Left ventricle myocardium inferior (tissue), 1 donor: ENCODE measurements around the gene TOMT. TPM values are rescaled to one million over a fixed set of nuclear protein-coding genes. Genes with fewer than 3 reads are reported as not detected.

Source experiments
- DNase-seq: peaks from one replicate; pipeline ENCODE4 v3.0.0-alpha.2; 2020
- H3K27ac ChIP-seq: fragments of 200-600 bp; replicated peaks from 2 replicates; pipeline ENCODE4 v1.8.0; 2021
- H3K27me3 ChIP-seq: fragments of 200-600 bp; 2 replicates; pipeline ENCODE4 v1.8.0; 2021; ENCODE audit warnings: low read depth
- H3K36me3 ChIP-seq: fragments of 200-600 bp; 2 replicates; pipeline ENCODE4 v1.8.0; 2021
- H3K4me1 ChIP-seq: fragments of 200-600 bp; 2 replicates; pipeline ENCODE4 v1.8.0; 2021
- H3K4me3 ChIP-seq: fragments of 200-600 bp; 2 replicates; pipeline ENCODE4 v1.8.0; 2021; ENCODE audit warnings: mild to moderate bottlenecking, moderate library complexity
- H3K9me3 ChIP-seq: fragments of 200-600 bp; replicated peaks from 2 replicates; pipeline ENCODE4 v1.8.0; 2021
- intact Hi-C: fragments of 100-400 bp; cut with micrococcal nuclease; formaldehyde crosslinking; loops from one replicate; pipeline ENCODE4 v1.11.0; 2022
- long read RNA-seq: library from polyadenylated mRNA; unstranded; transcript quantifications from one replicate; pipeline ENCODE4 v2.0.0, GENCODE V29; 2021
- total RNA-seq: library from RNA; stranded (reverse); fragmentation: NEBNext Ultra II Directional; extraction: Animal tissue kit (Norgen Biotek cat#: 25700); gene quantifications from one replicate; pipeline ENCODE4 v1.2.1, GENCODE V29; 2021
- TF ChIP-seq, protein P1 (sequence below): fragments of 200-600 bp; IDR thresholded peaks from 2 replicates; pipeline ENCODE4 v1.8.0; 2021; ENCODE audit warnings: antibody characterized with exemption, mild to moderate bottlenecking, borderline replicate concordance
- donor health status: DM: no; HTN: yes; CAD: no; lungs with severe emphysema.

The TOMT gene, protein sequence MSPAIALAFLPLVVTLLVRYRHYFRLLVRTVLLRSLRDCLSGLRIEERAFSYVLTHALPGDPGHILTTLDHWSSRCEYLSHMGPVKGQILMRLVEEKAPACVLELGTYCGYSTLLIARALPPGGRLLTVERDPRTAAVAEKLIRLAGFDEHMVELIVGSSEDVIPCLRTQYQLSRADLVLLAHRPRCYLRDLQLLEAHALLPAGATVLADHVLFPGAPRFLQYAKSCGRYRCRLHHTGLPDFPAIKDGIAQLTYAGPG
- total RNA-seq, result not detected
- long read RNA-seq, result 0 reads

DNA sequence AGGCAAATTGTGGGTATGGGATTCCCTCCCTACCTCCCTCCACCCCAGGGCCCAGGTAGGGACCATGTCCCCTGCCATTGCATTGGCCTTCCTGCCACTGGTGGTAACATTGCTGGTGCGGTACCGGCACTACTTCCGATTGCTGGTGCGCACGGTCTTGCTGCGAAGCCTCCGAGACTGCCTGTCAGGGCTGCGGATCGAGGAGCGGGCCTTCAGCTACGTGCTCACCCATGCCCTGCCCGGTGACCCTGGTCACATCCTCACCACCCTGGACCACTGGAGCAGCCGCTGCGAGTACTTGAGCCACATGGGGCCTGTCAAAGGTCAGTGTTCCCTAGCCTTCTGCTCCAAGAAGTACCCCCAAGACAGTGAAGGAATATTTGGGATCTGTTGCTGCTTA is at the start of gene TOMT:
TOMT (plus strand) TSS at position 37 of the 400 bp plus-strand sequence; CDS start at position 65, 28 bp downstream.
- Histone ChIP-seq H3K36me3 (peaks cover 8% of the 10 kb centered on the region), H3K27ac (no peak within 1 kb of the TSS), H3K27me3 (no peaks in the 10 kb centered on the region), H3K4me3 (no peak within 1 kb of the TSS), H3K4me1 (peaks cover 29% of the 10 kb centered on the region), H3K9me3 (no peaks in the 10 kb centered on the region)
- intact Hi-C loops, result no loop called here
- no peak for DNase-seq
- TF ChIP-seq, protein P1, sequence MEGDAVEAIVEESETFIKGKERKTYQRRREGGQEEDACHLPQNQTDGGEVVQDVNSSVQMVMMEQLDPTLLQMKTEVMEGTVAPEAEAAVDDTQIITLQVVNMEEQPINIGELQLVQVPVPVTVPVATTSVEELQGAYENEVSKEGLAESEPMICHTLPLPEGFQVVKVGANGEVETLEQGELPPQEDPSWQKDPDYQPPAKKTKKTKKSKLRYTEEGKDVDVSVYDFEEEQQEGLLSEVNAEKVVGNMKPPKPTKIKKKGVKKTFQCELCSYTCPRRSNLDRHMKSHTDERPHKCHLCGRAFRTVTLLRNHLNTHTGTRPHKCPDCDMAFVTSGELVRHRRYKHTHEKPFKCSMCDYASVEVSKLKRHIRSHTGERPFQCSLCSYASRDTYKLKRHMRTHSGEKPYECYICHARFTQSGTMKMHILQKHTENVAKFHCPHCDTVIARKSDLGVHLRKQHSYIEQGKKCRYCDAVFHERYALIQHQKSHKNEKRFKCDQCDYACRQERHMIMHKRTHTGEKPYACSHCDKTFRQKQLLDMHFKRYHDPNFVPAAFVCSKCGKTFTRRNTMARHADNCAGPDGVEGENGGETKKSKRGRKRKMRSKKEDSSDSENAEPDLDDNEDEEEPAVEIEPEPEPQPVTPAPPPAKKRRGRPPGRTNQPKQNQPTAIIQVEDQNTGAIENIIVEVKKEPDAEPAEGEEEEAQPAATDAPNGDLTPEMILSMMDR, result no peak

DNA sequence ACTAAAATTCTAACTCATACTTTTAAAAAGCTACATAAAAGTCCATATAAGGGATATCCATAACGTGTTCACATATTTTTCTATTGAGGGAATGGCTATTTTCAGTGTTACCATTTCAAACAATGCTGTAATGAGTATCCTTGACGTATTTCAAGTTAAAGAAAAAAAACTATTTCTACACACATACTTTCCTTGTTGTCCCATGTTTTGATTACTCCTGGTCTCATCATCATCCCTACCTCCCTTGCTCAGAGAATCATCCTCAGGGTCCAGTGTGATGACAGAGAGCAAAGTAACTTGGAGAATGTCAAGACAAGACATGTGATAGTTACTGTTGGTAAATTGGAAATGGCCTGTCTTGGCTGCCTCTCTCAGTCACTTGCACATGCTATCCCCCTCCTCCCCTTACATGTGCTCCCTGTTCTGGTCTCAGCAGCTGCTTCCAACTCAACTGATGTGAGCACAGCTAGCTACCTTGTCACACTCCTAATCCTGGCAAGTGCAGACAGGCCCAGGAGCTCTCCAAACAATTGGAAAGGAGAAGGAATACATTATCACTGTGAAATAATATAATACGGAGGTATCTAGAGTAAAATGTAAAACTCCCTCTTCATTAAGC is 47.2 kb upstream of the TOMT start:
- Histone ChIP-seq H3K27me3 (no peaks in the 10 kb centered on the region), H3K4me1 (peaks cover 10% of the 10 kb centered on the region), H3K27ac (no peak overlapping the region), H3K4me3 (no peak overlapping the region), H3K9me3 (no peaks in the 10 kb centered on the region), H3K36me3 (no peaks in the 10 kb centered on the region)
- TF ChIP-seq, protein P1, result no peak
- intact Hi-C loops, result no loop called here
- DNase-seq, result no peak

DNA sequence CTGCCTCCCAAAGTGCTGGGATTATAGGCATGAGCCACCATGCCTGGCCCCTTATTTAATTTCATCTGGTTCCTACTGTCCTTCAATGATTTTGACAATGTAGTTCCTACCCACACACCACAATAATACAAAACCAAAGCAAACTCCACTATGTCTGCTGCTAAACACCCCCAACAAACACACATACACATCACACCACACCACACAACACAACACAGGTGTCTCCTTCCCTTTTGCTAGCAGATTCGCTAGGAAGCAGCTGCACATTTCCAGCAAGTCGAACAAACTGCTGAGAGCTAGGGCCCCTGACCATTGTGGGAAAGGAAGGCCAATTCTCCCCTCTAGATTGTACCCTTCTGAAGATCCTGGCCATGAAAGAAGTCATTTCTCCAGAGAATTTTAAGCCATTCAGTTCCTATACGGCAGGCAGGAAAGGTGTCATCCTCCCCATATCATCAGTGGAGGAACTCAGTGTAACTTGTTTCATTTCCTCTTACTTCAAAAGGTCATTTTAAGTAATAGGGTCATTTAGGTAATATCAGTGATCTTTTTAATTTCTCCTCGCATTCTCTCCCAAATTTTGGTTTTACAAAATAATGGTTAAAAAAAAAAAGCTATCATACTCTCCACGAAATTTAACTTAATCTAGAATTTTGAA is 43.9 kb upstream of the TOMT start:
- H3K27ac ChIP-seq, result no peak overlapping the region
- DNase-seq, result no peak
- peaks cover 16% of the 10 kb centered on the region for H3K4me1 ChIP-seq
- no peaks in the 10 kb centered on the region for H3K27me3 ChIP-seq
- H3K9me3 ChIP-seq, result no peaks in the 10 kb centered on the region
- no peaks in the 10 kb centered on the region for H3K36me3 ChIP-seq
- no peak overlapping the region for H3K4me3 ChIP-seq
- TF ChIP-seq, protein P1, result no peak
- intact Hi-C loops, result no loop called here

DNA sequence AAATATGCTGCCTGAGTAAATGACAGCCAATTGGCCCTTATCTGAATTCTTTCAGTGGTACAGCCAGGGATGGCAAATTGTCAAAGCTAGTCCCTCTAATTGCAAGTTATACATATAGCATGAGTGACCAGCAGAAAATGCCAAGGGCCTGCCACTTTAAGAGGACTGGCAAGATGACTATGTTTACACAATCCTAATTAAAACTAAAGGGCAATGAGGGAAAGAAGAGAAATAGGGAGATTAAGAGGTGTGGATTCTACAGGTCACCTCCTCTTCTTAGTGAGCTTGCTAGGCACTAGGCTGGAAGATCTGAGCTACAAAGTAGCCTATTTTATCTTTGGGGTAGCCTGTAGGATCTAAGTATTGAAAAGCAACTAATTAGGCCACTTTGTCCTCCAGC is 38.9 kb upstream of the TOMT start:
- H3K27ac ChIP-seq, result peak overlapping the region; percentile 29
- no peaks in the 10 kb centered on the region for H3K9me3 ChIP-seq
- TF ChIP-seq, protein P1, result no peak
- no peak overlapping the region for H3K4me3 ChIP-seq
- no peaks in the 10 kb centered on the region for H3K36me3 ChIP-seq
- no peaks in the 10 kb centered on the region for H3K27me3 ChIP-seq
- intact Hi-C loops, result no loop called here
- peaks cover 48% of the 10 kb centered on the region for H3K4me1 ChIP-seq
- no peak for DNase-seq

DNA sequence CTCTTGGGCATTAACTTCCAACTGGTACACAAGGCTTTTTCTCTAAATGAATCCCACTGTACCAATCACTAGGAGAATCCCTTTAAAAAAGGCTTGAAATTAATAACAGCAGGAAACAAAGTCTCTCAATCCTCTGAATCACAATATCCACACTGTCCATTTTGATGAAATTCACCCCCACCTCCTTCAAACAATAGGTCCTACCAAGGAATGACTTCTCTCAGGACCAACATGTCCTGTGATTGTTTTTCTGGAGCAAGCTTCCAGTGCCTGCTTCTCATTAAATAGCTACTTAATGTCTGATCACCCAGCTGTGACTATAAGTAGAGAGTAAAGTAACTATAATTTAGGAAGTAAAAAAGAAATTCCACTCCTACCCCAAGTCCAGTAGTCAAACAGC is 38.5 kb upstream of the TOMT start:
- Histone ChIP-seq H3K27ac (peak overlapping the region; percentile 29), H3K4me3 (no peak overlapping the region), H3K9me3 (no peaks in the 10 kb centered on the region), H3K36me3 (no peaks in the 10 kb centered on the region), H3K27me3 (no peaks in the 10 kb centered on the region), H3K4me1 (peaks cover 52% of the 10 kb centered on the region)
- intact Hi-C loops, result no loop called here
- TF ChIP-seq, protein P1, result no peak
- no peak for DNase-seq
